ENCODE measurements around the gene KCNAB2.

The KCNAB2 gene

GRCh38 chr1:6033124-6033523 lies 12.6 kb upstream of the KCNAB2 start:
- no peak for DNase-seq

GRCh38 chr1:6033986-6034749 lies 11.5 kb upstream of the KCNAB2 start:
- DNase-seq = peak; percentile 14

DNA sequence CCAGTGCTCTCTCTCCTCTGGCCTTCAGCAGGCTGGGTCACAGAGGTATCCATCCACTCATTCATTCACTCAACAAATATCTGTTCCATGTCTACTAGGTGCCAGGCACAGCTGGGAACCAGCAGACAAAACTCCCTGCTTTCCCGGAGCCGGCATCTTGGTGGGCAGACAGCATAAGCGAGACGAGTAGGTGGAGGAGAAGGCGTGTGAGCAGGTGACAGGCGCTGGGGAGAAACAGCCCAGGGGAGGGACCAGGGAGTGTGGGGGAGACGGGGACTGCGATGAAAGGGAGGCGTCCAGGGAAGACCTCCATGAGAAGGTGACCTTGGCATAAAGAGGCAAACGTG lies 11.0 kb upstream of the KCNAB2 start:
- no peak for DNase-seq

DNA sequence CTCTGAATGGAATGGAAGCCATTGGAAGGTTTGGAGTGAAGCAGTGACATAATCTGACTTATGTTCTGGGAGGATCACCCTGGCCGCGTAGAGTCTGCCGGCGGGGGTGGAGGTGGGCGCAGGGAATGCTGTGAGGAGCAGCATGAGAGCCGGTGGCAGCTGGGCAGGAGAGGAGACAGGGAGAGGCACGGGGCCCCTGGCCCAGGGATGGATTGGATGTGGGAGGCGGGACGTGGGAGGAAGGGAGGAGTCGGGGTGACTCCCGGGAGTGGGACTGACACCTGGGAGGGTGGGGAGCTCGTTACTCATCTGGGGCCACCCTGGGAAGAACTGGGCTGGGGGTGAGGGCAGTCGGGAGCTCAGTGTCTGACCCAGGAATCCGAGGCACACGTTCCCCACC lies 10.4 kb upstream of the KCNAB2 start:
- DNase-seq = no peak

- no peak for DNase-seq
Observed at GRCh38 chr1:6035719-6036118, 10.0 kb upstream of the KCNAB2 start.

- no peak for DNase-seq
Observed at GRCh38 chr1:6037338-6037762, 8.3 kb upstream of the KCNAB2 start.

DNA sequence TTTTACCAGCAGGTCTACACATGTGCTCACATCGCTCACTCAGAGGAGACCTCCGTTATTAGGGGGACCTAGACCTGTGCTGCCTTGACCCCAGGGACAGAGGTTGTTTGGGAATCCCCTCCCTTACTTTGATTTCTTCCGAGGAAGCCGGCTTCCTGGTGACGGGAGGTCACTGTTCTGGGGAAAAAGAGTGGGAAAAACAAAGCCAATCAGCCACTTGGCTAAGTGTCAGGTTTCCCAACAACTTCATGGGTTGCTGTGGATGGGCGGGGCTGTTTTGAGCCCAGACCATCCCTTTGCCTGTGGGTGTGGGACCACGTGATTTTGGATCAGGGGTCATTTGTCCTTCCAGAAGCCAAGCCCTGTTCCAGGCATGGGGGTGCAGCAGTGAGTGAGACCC lies 7.1 kb upstream of the KCNAB2 start:
- no peak for DNase-seq

DNA sequence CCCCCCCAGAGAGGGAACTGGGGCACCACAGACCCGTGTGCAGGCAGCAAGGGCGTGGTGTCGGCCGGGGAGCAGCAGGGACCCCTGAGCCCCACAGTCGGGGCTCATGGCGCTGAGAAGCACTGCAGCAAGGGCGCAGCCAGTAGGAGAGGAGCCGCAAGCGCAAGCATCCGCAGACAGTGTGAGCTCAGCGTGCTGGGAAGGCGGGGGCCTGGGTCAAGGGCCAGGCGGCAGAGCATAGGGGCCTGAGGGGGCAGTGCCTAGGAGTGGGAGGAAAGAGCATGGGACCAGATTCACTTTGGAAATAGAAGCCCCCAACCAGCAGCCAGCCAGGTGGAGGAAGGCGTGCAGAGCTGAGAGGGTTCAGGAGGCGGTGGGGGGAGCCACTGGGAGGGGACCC lies 6.7 kb upstream of the KCNAB2 start:
- no peak for DNase-seq

- DNase-seq = no peak
Observed at GRCh38 chr1:6040444-6040843, 5.2 kb upstream of the KCNAB2 start.

GRCh38 chr1:6040861-6041415 lies 4.8 kb upstream of the KCNAB2 start:
- DNase-seq = no peak

DNA sequence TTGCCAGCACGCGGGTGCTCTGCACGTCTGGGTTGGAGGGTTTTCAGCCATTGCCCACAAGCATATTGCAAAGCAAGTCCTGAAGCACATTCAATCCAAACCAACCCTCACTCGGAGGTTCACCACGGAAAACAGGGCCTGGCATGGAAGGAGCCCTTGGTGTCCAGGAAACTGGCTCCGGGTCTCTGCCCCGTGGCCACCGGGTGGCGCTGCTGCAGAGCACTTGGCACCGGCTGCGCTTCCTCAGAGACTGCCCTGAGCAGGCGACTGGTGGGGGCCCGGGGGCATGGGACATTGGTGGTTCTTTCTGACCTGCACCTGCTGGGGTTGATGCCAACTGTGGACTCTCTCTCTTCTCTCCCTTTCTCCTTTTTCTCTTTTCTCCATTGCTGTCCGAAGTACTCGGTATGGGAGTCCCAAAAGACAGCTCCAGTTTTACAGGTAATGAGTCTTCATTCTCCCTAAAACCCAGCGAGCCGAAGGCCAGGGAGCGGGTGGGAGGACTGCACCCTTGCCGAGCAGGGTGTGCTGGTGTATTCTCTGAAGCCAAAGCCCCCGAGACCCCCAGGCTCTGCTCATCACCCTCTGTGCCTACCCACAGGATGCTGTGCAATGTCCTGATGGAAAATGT lies 4.1 kb upstream of the KCNAB2 start:
- no peak for DNase-seq

GRCh38 chr1:6043561-6043960 lies 2.1 kb upstream of the KCNAB2 start:
- DNase-seq = no peak

GRCh38 chr1:6044481-6045109 lies 1.1 kb upstream of the KCNAB2 start:
- DNase-seq = no peak

- no peak for DNase-seq
Observed at GRCh38 chr1:6045110-6045502, 582 bp upstream of the KCNAB2 start.

DNA sequence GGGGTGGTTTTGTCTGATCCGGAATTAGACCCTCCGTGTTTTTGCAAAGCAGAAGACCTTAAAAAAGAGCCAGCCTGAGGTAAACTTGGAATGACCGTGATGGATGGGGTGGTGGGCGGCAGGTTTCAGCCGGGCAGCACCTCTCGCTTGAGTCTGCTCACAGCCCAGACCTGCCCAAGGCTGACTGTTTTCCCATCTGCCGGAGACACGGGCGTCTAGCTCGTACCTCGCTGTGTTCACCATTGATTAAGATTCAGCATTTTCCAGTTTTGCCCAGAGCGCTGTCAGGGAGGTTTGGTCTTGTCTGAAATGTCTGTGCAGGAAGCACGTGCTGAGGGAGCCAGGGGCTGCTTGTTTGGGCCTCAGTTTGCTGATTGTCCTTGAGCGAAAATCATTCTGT lies 591 bp downstream of the KCNAB2 start:
- no peak for DNase-seq

GRCh38 chr1:6048179-6048867 lies 2.6 kb downstream of the KCNAB2 start:
- no peak for DNase-seq

- DNase-seq = no peak
Observed at GRCh38 chr1:6049419-6049818, 3.7 kb downstream of the KCNAB2 start.

DNA sequence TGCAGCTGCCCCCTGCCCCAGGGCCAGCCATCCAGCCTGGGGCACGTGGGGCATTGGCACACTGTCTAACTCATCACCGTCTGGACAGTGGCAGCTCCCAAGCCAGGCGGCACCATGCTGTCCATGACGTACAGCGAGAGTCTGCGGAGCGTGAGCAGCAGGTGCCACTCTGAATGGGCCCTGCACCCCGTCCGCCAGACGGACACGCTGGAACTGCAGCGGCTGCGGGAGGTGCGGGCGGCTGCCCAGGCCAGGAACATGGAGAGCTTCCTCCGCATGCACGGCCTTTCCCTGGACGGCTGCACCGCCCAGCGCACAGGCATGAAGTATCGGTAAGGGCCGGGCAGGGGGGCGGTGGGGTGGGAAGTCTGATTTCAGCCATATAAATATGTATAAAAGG lies 5.7 kb downstream of the KCNAB2 start:
- DNase-seq = no peak

DNA sequence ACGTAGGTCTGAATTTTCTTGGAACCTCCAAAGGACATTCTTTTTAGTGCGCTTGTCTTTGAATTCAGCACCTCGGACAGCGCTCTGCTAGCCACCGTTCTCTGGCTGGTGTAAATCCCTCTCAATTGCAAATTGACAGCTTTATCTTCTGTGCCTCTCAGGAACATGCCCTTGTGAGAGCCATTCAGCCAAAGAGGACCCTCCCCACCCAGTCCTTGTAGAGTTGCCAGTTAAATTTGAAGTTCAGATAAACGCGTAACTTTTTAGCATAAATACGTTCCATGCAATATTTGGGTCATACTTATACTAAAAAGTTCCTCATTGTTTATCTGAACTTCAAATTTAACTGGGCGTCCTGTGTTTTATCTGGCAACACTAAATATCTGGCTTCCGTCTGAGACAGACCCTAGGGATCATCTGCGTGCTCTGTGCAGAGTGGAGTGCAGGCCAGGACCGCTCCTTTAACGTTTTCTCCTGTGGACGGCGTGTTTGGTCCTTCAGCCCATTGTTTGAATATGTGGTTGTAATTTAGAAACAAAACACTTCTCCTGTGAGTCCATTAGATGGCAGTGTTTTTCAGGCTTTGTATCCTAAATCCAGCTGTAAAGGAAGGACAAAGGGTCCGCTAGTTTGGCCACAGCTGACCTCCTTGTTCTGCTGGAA lies 7.0 kb downstream of the KCNAB2 start:
- peak; percentile 23 for DNase-seq

DNA sequence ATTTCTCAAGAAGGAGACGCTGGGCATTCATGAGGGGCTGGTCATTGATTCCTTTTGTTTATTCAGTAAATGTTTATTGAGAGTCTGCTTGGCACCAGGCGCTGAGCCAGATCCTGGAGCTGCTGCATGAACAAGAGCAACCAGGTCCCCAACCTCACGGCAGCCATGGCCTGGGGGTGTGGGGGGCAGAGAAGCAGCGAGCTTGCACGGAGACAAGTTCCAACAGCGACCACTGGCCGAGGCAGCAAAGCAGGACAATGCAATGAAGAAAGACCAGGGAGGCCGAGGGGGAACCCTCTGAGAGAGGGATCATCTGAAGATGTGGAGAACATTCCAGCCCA lies 7.5 kb downstream of the KCNAB2 start:
- no peak for DNase-seq

GRCh38 chr1:6054596-6054995 lies 8.9 kb downstream of the KCNAB2 start:
- no peak for DNase-seq

GRCh38 chr1:6056572-6056948 lies 10.9 kb downstream of the KCNAB2 start:
- DNase-seq = no peak

Measured in central memory CD4-positive, alpha-beta T cell (primary cell).